NCI-H1105 treated with DMSO at 0.1 percent for 48 hours (cell line): ENCODE results near the gene RIN3.
"Not testable (repeated sequence)": the region's sequence is repeated elsewhere in the genome, so short reads cannot be mapped to it uniquely, and the experiment has no call there.

Experiments used
- DNase-seq: peaks from one replicate; lab custom pipeline; 2025; lab: John Stamatoyannopoulos, UW

Gene RIN3

GRCh38 chr14:92528486-92529100 lies 15.0 kb downstream of the RIN3 start:
- DNase-seq: no peak

GRCh38 chr14:92529903-92530302 lies 16.3 kb downstream of the RIN3 start:
- DNase-seq: no peak

DNA sequence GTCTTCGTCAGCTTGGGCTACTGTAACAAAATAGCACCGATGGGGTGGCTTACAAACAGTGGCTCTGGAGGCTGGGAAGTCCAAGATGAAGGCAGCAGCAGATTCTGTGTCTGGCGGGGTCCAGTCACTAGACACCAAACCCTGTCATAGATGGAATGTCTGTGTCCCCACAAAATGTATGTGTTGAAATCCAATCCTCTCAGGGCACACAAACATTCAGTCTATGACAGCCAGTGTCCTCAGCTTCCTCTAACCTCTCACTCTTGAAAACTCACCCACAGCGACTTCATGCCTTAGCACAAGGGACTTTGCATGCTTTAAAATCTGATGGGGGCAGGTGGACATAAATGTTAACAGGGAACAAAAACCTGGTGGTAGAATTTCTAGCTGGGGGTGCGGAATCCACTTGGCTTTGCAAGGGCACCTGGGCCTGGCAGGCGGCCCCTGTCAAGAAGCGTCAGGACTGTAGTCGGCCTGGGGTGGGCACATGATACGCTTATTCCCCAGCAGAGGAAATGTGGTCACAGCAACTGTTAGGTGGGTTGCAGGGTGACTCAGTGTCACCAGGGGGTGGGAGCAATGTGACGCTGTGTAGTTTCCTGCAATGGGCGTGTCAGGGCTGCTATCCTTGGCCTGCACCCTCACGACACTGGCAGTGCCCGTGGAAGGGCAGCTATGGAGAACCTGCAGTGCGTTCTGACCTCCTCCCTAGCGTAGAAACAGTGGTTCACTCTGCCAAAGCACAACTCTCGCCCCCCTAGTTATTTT lies 17.7 kb downstream of the RIN3 start:
- no peak for DNase-seq

- DNase-seq: no peak
Observed at GRCh38 chr14:92532490-92533163, 19.0 kb downstream of the RIN3 start.

DNA sequence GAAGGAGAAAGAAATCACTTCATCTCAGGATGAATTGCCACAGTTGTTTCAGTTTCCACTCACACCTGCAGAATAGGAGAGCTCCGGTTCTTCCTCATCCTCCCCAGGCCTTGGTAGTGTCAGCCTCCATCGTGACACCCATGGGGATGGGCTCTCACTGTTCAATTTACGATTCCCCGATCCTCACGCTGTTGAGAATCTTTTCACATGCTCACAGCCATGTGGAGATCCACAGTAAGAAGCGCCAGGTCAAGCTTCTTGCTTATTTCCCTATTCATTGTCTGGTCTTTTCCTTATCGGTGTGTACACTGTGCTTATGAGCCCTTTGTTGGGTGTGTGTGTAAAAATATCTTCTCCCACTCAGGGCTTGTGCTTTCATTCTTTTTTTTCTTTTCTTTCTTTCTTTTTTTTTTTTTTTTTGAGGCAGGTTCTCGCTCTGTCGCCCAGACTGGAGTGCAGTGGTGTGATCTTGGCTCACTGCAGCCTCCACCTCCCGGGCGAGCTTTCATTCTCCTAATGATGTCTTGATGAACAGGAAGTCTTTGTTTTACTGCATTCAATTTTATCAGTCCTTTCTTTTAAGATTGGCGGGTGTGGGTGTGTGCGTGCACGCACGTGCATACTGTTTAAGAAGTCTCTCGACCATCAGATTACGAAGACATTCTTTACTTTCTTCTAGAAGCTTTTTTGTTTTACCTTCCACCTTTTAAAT lies 21.5 kb downstream of the RIN3 start:
- DNase-seq: no peak

DNA sequence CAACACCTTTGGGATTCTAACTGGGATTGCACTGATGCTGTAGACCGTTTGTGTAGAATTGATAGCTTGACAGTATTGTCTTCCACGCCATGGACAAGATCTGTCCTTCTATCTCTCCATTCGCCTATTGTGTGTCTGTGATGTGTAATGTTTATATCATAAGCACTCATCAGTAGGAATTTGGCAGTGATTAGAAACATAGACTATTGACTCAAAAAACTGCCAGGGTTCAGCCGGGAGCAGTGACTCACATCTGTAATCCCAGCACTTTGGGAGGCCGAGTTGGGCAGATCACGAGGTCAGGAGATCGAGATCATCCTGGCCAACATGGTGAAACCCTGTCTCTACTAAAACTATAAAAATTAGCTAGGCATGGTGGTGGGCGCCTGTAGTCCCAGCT lies 22.6 kb downstream of the RIN3 start:
- DNase-seq: not testable (repeated sequence)

GRCh38 chr14:92538412-92538985 lies 24.9 kb downstream of the RIN3 start:
- no peak for DNase-seq

DNA sequence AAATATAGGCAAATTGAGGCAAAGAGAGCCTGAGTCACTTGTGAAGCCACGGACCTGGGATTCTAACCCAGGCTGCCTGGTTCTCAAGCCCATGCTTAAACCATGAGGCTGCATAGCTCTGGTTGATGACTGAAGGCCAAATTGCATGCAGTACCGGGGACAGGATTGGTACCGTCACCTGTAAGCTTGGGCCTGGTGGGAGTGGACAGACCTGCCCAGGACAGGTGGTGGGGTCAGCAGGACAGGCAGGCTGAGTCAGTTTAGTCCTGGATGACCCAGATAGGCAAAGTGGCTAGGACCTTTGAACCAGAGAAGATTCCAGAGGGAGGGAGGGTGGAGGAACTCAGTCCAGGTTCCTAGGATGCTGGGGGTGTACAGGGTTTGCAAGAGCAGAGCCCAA lies 25.8 kb downstream of the RIN3 start:
- no peak for DNase-seq

DNA sequence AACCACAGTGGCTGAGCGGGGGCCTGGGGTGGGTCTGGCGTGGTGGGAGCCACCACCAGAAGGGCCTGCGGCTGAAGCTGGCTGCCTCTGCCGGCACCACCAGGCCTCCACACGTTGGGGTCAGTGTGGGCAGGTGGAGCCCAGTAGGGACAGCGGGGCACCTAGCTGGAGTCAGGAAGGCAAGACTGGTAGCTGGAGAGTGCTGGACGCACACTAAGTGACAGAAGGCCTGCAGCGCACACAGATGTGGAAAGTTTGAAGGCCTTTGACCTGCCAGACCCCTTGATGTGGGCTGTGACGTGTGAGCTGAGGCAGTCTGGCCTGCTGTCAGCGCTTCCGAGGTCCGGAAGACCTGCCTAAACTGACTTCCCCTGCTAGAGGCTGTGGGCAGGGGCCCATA lies 26.3 kb downstream of the RIN3 start:
- DNase-seq: no peak

- peak; percentile 29 for DNase-seq
Observed at GRCh38 chr14:92540472-92541048, 27.0 kb downstream of the RIN3 start.

DNA sequence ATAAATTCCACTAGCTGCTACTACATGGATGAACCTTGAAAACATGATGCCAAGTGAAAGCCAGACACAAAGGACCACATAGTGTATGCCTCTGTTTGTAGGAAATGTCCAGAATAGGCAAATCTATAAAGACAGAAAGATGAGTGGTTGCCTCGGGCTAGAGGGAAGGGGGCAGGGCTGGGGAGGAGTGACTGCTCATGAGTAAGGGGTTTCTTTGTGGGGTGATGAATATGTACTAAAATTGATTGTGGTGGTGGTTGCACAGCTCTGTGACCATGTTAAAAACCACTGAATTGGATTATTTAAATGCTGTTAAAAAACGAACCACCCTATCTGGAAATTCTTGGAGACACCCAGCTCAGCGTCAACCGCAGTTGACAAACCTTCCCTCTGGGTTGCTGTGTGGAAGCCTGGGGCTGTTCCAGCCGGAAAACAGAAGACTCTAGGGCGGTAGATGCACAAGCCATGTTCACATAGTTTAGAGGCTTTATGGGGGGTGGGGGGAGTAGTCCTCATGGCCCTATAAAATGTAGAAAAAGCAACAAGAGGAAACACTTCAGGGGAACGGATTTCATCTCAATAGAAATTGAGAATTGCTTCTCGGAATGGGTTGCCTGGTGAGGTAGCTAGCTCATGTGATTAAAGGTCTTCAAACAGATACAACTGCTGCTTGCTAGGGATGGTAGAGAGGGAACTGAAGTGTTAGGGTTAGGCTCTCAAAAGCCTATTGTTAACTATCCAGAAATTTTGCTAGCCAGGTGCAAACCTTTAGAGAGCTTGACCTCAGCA lies 29.4 kb downstream of the RIN3 start:
- no peak for DNase-seq

- no peak for DNase-seq
Observed at GRCh38 chr14:92544051-92544720, 30.6 kb downstream of the RIN3 start.

DNA sequence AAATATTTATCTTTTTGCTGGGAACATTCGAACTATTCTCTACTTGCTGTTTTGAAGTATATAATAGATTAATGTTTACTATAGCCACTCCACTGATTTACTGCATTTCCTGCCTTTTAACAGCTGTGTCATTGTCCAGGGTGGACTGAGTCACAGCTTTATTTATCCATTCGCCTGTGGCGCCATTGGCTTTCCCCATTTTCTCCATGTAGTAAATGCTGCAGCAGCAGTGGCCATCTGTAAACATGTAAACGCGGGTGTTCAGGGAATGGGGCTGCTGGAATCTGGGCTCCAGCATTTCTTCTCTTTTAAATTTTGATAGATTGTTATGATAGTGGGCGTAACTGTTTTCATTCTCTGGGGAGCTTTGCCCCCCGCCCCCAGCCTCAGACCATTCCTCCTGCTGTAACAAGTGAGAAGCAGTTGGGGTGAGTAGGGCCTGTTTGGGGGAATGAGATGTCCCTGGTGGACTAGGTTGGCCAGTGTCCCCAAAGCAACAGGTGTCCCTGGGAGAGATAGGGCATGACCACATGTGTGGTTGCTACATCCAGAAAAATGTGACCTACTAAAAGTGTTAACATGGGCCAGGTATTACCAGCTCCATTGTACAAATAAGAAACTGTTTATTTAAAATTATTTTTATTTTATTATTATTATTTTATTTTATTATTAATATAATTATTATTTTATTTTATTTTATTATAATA lies 32.9 kb downstream of the RIN3 start:
- DNase-seq: no peak

GRCh38 chr14:92549105-92549858 lies 35.7 kb downstream of the RIN3 start:
- DNase-seq: no peak

DNA sequence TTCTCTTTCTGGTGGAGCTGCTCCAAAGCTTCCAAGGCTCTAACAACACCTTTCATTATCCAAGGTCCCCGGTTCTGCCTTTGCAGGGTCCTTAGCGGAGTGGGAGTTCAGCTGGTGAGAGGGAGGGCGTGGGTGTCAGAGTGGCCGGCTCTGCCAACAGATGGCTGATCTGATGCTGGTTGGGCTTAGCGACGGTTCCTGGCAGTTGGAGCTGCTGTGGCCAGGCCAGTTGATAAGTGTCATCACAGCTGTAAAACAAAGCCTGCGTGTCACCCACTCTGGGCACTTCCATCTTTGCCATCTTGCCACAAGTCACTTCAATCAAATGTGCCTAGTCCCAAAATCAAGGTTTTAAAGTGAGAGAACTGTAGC lies 36.3 kb downstream of the RIN3 start:
- DNase-seq: peak; percentile 14

GRCh38 chr14:92551044-92551841 lies 37.7 kb downstream of the RIN3 start:
- DNase-seq: no peak

- no peak for DNase-seq
Observed at GRCh38 chr14:92552066-92552465, 38.5 kb downstream of the RIN3 start.

GRCh38 chr14:92553438-92553837 lies 39.9 kb downstream of the RIN3 start:
- no peak for DNase-seq
